DMS114 treated with DMSO at 0.1 percent for 48 hours (cell line): Measurements from ENCODE around the gene CSHL1.
"Not testable (repeated sequence)": the region's sequence is repeated elsewhere in the genome, so short reads cannot be mapped to it uniquely, and the experiment has no call there.

Source experiments
- DNase-seq: peaks from one replicate; lab custom pipeline; 2025; ENCODE audit not compliant: unreplicated experiment; lab: John Stamatoyannopoulos, UW

CSHL1 gene

GRCh38 chr17:63918789-63919305, 7.8 kb upstream of the CSHL1 start, which contains the start of gene GH1:
Gene GH1, minus strand, starts transcription at chr17:63918839. Its CDS starts 63 bp downstream, at chr17:63918776.
- not testable (repeated sequence) for DNase-seq

GRCh38 chr17:63918305-63918704, 7.2 kb upstream of the CSHL1 start:
- no peak for DNase-seq

DNA sequence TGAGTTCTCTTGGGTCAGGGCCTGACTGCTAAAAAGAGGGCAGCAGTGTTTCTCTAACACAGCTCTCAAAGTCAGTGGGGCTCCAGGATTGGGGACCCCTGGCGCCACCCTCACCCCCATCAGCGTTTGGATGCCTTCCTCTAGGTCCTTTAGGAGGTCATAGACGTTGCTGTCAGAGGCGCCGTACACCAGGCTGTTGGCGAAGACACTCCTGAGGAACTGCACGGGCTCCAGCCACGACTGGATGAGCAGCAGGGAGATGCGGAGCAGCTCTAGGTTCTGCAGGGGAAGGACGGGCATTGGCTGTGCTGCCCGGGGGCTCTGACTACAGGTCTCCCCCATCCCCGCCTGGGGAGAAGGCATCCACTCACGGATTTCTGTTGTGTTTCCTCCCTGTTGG, 6.6 kb upstream of the CSHL1 start:
- no peak for DNase-seq

DNA sequence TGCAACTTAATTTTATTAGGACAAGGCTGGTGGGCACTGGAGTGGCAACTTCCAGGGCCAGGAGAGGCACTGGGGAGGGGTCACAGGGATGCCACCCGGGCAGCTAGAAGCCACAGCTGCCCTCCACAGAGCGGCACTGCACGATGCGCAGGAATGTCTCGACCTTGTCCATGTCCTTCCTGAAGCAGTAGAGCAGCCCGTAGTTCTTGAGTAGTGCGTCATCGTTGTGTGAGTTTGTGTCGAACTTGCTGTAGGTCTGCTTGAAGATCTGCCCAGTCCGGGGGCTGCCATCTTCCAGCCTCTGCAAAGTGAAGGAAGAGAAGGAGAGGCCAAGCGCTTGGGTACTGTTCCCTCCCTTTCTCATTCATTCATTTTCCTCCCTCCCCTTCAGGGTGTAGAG, 6.1 kb upstream of the CSHL1 start:
- DNase-seq, result not testable (repeated sequence)

DNA sequence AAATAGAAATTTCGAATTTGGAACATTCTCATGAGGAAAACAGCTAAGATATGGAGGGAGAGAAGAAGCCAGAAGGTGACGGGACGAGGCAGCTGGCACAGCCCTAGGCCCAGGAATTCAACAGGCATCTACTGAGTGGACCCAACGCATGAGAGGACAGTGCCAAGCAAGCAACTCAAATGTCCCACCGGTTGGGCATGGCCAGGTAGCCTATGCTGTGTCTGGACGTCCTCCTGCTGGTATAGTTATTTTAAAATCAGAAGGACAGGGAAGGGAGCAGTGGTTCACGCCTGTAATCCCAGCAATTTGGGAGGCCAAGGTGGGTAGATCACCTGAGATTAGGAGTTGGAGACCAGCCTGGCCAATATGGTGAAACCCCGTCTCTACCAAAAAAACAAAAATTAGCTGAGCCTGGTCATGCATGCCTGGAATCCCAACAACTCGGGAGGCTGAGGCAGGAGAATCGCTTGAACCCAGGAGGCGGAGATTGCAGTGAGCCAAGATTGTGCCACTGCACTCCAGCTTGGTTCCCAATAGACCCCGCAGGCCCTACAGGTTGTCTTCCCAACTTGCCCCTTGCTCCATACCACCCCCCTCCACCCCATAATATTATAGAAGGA, 5.6 kb upstream of the CSHL1 start:
- no peak for DNase-seq

DNA sequence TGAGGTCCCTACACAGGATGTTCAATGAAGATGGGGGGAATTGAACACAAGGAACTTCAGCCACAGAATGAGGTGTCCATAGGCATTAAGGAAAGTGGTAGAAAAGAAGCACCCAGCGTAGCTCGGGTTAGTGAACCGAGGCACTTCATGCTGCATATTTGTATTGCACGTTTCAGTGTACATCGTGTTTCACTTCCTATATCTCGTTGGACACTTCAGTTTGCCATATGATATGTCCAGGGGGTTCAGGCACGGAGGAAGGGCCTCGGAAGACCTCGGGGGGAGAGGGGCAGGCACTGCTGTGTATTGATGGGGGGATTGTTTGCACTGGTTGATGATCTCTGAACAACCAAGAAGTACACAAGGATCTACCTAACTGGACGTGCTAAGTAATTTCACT, 4.7 kb upstream of the CSHL1 start:
- not testable (repeated sequence) for DNase-seq

DNA sequence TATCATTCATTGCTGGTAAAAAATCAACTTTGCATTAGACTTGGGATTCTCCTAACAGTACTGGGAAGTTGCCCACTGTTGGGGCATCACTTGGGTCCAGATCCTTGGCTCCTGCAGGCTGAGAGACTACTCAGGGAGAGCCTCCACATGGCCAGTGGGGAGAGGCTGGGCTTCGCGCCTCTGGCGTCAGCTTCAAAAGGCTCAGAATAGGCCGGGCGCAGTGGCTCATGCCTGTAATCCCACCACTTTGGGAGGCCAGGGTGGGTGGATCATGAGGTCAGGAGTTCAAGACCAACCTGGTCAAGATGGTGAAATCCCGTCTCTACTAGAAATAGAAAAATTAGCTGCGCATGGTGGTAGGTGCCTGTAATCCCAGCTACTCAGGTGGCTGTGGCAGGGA, 3.4 kb upstream of the CSHL1 start:
- no peak for DNase-seq

GRCh38 chr17:63911657-63912100, 621 bp upstream of the CSHL1 start:
- DNase-seq, result no peak

DNA sequence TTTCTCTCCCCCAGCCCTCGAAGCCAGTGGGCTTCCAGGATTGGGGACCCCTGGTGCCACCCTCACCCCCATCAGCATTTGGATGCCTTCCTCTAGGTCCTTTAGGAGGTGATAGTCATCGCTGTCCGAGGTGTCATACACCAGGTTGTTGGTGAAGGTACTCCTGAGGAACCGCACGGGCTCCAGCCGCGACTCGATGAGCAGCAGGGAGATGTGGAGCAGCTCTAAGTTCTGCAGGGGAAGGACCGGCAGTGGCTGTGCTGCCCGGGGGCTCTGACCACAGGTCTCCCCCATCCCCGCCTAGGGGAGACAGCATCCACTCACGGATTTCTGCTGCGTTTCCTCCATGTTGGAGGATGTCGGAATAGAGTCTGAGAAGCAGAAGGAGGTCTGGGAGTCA, 962 bp downstream of the CSHL1 start:
- DNase-seq, result no peak

GRCh38 chr17:63909586-63909985, 1.5 kb downstream of the CSHL1 start:
- not testable (repeated sequence) for DNase-seq

DNA sequence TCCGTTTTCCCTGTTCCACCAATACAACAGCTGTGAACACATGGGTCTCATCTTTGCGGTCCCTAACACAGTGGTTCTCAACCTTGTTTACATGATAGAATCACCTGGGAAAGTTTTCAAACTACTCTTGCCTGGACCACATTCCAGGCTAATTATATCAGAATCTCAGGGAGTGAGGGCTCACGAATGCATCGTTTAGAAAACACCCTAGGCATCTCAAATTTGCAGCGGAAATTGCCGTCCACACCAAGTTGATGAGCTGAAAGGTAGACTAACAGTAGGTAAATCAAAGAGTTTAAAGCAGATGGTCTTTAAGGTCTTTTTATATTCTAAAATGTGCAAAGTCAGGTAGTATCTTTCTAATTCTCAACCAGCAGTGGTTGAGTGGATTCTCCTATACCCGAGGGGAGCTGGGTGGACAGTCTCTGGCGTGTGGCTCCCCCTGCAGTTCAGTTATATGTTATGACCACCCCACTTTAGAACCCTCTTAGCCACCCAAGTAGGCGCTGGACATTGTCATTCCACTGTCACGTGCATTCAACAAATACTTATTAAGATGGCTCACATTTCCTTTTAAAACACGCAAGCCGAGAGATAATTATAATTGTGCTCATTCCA, 3.8 kb downstream of the CSHL1 start:
- DNase-seq, result not testable (repeated sequence)

- not testable (repeated sequence) for DNase-seq
Measured at GRCh38 chr17:63904796-63905195, 6.3 kb downstream of the CSHL1 start.

DNA sequence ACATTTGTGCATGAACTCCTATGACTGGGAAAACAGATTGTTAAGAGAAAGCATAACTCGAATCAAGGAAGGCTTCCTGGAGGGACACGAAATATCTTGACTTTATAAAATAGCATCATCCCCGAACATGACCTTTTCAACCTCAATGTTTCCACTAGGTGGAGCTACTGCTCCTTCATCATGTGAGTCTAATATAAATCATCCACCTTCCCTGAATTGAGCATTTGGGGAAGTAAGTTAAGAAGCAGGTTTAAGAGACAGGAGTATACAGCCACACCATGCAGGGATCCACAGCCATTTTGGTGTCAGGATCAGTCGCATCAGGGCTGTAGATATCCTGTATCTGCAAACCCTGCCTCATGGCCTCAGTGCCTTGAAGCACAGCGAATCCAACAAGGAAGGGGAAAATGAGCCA, 7.3 kb downstream of the CSHL1 start:
- not testable (repeated sequence) for DNase-seq

GRCh38 chr17:63901971-63902370, 9.1 kb downstream of the CSHL1 start:
- not testable (repeated sequence) for DNase-seq

DNA sequence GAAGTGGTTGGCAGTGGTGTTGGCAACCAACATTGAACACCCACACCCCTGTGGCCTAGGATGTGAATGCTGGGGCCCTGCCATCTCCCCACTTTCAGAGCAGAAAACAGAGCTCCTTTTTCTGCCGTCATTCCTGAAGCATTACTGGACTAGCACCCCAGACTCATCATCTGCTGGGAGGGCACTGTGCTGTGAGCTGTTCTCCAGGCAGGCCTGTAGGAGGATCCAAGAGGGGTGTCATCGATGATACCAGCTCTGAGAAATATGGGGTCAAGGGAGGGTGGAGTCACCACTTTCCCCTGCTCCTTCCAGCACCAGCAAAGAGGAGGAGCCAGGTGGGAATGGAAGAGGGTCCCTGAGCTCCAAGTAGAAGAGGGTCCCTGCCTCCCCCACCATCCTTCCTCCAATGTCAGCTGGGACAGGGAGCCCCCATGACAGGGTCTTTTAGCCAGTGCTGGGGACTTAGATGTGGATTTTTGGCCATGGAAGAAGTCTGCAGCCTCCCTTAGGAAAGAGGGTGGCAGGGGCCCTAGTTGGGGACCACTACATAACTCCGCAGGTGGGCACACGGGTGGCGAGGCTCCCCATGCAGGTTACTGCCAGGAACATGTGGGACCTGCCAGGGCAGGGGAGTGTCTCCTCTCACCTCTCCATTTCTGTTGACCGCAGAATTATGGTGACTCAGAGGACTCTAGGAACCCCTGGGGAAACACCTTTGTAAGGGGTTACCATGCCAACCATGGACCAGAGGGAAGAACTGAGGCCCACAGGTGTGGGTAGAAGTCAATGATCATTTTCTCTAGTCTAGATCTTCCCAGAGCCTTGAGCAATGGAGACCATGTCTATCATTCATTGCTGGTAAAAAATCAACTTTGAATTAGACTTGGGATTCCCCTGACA, 11.9 kb downstream of the CSHL1 start:
- not testable (repeated sequence) for DNase-seq

DNA sequence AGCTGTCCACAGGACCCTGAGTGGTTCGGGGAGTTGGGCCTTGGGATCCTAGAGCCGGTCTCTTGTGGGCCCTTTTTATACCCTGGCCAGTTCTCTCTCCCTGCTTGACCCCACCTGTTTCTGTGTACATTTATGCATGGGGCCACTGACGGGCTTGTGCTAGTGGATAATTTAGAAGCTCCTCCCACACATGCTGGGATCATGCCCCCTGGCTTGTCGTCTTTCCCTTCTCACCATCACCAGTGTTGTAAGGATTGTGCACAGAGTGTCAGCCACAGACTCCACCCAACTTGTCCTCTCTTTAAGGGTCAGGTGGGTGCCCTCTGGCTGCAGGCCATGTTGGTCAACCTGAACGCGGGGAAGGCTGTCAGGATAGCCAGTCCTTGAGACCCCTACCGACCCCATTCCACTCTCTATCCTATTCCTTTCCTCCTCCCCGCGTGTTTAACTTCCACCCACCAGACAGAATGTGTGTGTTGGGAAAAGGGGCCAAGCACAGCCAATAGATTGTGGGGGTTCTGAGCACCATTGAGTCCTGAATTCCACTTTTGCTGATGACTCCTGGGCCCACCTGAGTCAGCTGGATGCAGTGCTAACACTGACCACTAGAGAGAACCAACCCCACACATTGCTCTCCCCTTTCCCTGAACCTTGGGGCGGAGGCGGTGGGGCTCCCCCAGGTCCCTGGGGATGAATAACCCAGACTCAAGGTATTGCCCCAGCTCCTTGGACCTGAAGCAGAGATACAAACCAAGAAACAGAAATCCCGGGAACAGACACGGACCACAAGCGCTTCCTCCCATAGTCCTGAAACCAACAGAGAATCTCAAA, 14.3 kb downstream of the CSHL1 start, which contains the start of gene CSH1:
Gene CSH1 (minus strand): TSS at position 51 of the 831 bp plus-strand sequence. CDS start 63 bp downstream, outside the sequence.
- DNase-seq, result not testable (repeated sequence)

GRCh38 chr17:63894821-63895220, 16.2 kb downstream of the CSHL1 start:
- not testable (repeated sequence) for DNase-seq

DNA sequence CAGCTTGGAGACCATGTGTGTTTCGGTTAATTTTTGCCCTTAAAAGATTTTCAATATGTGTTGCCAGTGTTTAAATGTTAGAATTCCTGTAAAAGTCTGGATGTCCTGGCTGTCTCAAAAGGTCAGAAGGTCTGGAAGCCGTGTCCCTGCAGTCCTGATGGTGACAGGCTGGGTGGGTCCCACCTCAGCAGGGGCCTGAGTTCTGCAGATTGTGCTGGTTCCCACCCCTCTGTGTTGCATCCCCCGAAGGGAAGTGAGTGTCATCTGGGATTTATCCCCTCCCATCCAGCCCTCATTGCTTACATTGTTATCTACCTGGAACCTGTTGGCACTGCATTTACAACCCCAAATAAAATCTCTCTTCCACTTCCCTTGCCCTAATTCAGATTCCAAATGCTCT, 17.0 kb downstream of the CSHL1 start:
- not testable (repeated sequence) for DNase-seq

- DNase-seq, result not testable (repeated sequence)
Measured at GRCh38 chr17:63892316-63893037, 18.6 kb downstream of the CSHL1 start.
